B cell (primary cell): Measurements from ENCODE around the gene SHISA3. TPM values are rescaled to one million over a fixed set of nuclear protein-coding genes. Genes with fewer than 3 reads are reported as not detected.

Source experiments
- ATAC-seq: fragments of 200-7000 bp; cut with Tn5 transposase; one replicate; pipeline ENCODE4 v1.10.0; 2021; ENCODE audit warnings: low read depth, mild to moderate bottlenecking, moderate number of reproducible peaks, moderate library complexity
- CTCF ChIA-PET: fragments of 350-600 bp; sonication (Branson Sonifier 250); formaldehyde crosslinking; loops from one replicate; lab custom pipeline; 2021; ENCODE audit warnings: antibody characterized with exemption, inconsistent platforms; lab: Charles Lee
- POLR2A ChIA-PET: fragments of 350-600 bp; sonication (Branson Sonifier 250); formaldehyde crosslinking; loops from one replicate; lab custom pipeline; 2021; ENCODE audit warnings: antibody characterized with exemption; lab: Charles Lee
- DNase-seq: peaks from one replicate; pipeline ENCODE4 v3.0.0; 2013
- H2AFZ ChIP-seq: 2 replicates; pipeline ENCODE4 v1.6.1; 2012; ENCODE audit warnings: mild to moderate bottlenecking, low read depth, low read length; ENCODE audit not compliant: insufficient read depth, poor library complexity, severe bottlenecking
- H3K27ac ChIP-seq, 2 donors: 1 replicate in 1 of 2; 2 replicates in 1 of 2; pipeline ENCODE4 v1.5.1; 2012 to 2013; ENCODE audit warnings: low read length in 2 of 2, mild to moderate bottlenecking in 2 of 2, moderate library complexity in 1 of 2
- H3K27me3 ChIP-seq, 4 experiments: fragments of 200-600 bp in 1 of 4; sonication (generic) in 1 of 4; replicated peaks in 1 of 4; 1 replicate in 2 of 4; 2 replicates in 2 of 4; pipeline versions ENCODE4 v1.6.1 to v1.7.0; 2013 to 2016; ENCODE audit warnings: low read length in 3 of 4, mild to moderate bottlenecking in 2 of 4, mixed read lengths in 1 of 4, moderate library complexity in 1 of 4; ENCODE audit not compliant: insufficient read depth in 4 of 4, control insufficient read depth in 3 of 4; ENCODE audit errors: control extremely low read depth in 1 of 4
- H3K36me3 ChIP-seq, 2 experiments: replicated peaks in 1 of 2; 1 replicate in 1 of 2; 2 replicates in 1 of 2; pipeline versions ENCODE4 v1.6.1 to v1.7.1; 2013; ENCODE audit warnings: low read length in 1 of 2; ENCODE audit not compliant: insufficient read depth in 2 of 2, control insufficient read depth in 1 of 2; ENCODE audit errors: control extremely low read depth in 1 of 2, extremely low read depth in 1 of 2
- H3K4me1 ChIP-seq, 2 donors: fragments of 200-600 bp in 1 of 2; sonication (generic) in 1 of 2; 1 replicate in 1 of 2; 2 replicates in 1 of 2; pipeline versions ENCODE4 v1.5.1 to v1.6.1; 2013 to 2017; ENCODE audit warnings: low read length in 2 of 2; ENCODE audit not compliant: control insufficient read depth in 2 of 2, insufficient read depth in 2 of 2
- H3K4me2 ChIP-seq: replicated peaks from 2 replicates; pipeline ENCODE3; 2012; ENCODE audit warnings: mild to moderate bottlenecking, low read depth, low read length; ENCODE audit not compliant: poor library complexity, severe bottlenecking
- H3K4me3 ChIP-seq, 5 experiments: fragments of 200-600 bp in 1 of 5; sonication (generic) in 1 of 5; 1 replicate in 3 of 5; 2 replicates in 2 of 5; pipeline versions ENCODE4 v1.5.1 to v1.7.0; 2011 to 2016; ENCODE audit warnings: low read length in 4 of 5, mild to moderate bottlenecking in 4 of 5, low read depth in 2 of 5, control low read depth in 1 of 5, moderate library complexity in 1 of 5; ENCODE audit not compliant: insufficient read depth in 1 of 5; ENCODE audit errors: control extremely low read depth in 1 of 5, extremely low read depth in 1 of 5
- H3K79me2 ChIP-seq: fragments of 200-600 bp; sonication (generic); one replicate; pipeline ENCODE4 v1.6.0; 2016; ENCODE audit warnings: low read length; ENCODE audit not compliant: control insufficient read depth, insufficient read depth
- H3K9ac ChIP-seq: fragments of 200-600 bp; sonication (generic); 2 replicates; pipeline ENCODE4 v1.6.1; 2017; ENCODE audit warnings: mild to moderate bottlenecking, low read length, moderate library complexity
- H3K9me3 ChIP-seq, 3 donors: one replicate each; pipeline versions ENCODE4 v1.6.1 to v1.7.1; 2013; ENCODE audit warnings: low read length in 2 of 3; ENCODE audit not compliant: control insufficient read depth in 2 of 3, insufficient read depth in 1 of 3; ENCODE audit errors: control extremely low read depth in 1 of 3
- H4K20me1 ChIP-seq: 2 replicates; pipeline ENCODE4 v1.6.0; 2012; ENCODE audit warnings: mild to moderate bottlenecking, low read length; ENCODE audit not compliant: insufficient read depth, control insufficient read depth, poor library complexity, severe bottlenecking
- H3K27ac Mint-ChIP-seq: one replicate; pipeline ENCODE4 v1.8.0; 2021; ENCODE audit warnings: mixed read lengths
- H3K27me3 Mint-ChIP-seq: one replicate; pipeline ENCODE4 v1.8.0; 2021; ENCODE audit warnings: mixed read lengths
- H3K4me1 Mint-ChIP-seq: one replicate; pipeline ENCODE4 v1.8.0; 2021; ENCODE audit warnings: mixed read lengths
- H3K4me3 Mint-ChIP-seq: one replicate; pipeline ENCODE4 v1.8.0; 2021; ENCODE audit warnings: mixed read lengths
- H3K9me3 Mint-ChIP-seq: one replicate; pipeline ENCODE4 v1.8.0; 2022; ENCODE audit warnings: mixed read lengths; ENCODE audit not compliant: insufficient read depth
- CTCF ChIP-seq: fragments of 200-600 bp; IDR thresholded peaks from one replicate; pipeline ENCODE4 v1.8.0; 2022; ENCODE audit warnings: antibody characterized with exemption, mild to moderate bottlenecking
- EZH2 ChIP-seq: IDR thresholded peaks from 2 replicates; pipeline ENCODE4 v1.6.1; 2012; ENCODE audit warnings: borderline replicate concordance, low read depth, mild to moderate bottlenecking, moderate library complexity, low read length; ENCODE audit not compliant: insufficient read depth, poor library complexity, severe bottlenecking
- WGBS: methylation state at CpG from one replicate; pipeline ENCODE4 v1.1.5; 2013; ENCODE audit warnings: missing lambda C conversion rate; ENCODE audit not compliant: insufficient coverage; 5-methylcytosine and 5-hydroxymethylcytosine counted together
- intact Hi-C: fragments of 100-400 bp; cut with micrococcal nuclease; formaldehyde crosslinking; loops from one replicate; pipeline ENCODE4 v1.10.0; 2022
- polyA plus RNA-seq: library from polyadenylated mRNA; depleted of rRNA; stranded (reverse); fragments of >200 nt; gene quantifications from 2 replicates; pipeline ENCODE4 v1.2.3, GENCODE V29; 2012
- total RNA-seq, 2 donors: library from RNA; stranded (reverse); fragments of 120-200 nt in 1 of 2; gene quantifications; 1 replicate in 1 of 2; 2 replicates in 1 of 2; pipeline versions ENCODE4 v1.2.3 to v1.2.4, GENCODE V29; 2013 to 2022

The SHISA3 gene
- total and polyA plus RNA-seq, 2 donors (not counting 1 experiment from before 2014, with no cell fraction given) = not detected

GRCh38 chr4:42428036-42428435 is 30.7 kb downstream of the SHISA3 start:
- no peak overlapping the region for H3K27ac Mint-ChIP-seq
- Histone ChIP-seq H2AFZ (no peak overlapping the region), H3K27me3 (no peaks in the 10 kb centered on the region), H4K20me1 (no peaks in the 10 kb centered on the region), H3K4me1 (no peaks in the 10 kb centered on the region), H3K4me3 (no peak overlapping the region), H3K27ac (no peak overlapping the region), H3K4me2 (no peak overlapping the region), H3K9ac (no peak overlapping the region), H3K36me3 (peaks cover 16 to 45% of the 10 kb centered on the region in 2 experiments), H3K79me2 (no peaks in the 10 kb centered on the region), H3K9me3 (no peaks in the 10 kb centered on the region)
- H3K27me3 Mint-ChIP-seq = no peaks in the 10 kb centered on the region
- 95% methylated on average over 1 of the region's 2 CpGs for WGBS
- ATAC-seq (no peak), DNase-seq (no peak)
- intact Hi-C loops = no loop called here
- H3K4me3 Mint-ChIP-seq = no peak overlapping the region
- H3K4me1 Mint-ChIP-seq = no peaks in the 10 kb centered on the region
- CTCF ChIA-PET = no interaction called here
- TF ChIP-seq CTCF = no peak
- H3K9me3 Mint-ChIP-seq = no peaks in the 10 kb centered on the region
- POLR2A ChIA-PET = no interaction called here

DNA sequence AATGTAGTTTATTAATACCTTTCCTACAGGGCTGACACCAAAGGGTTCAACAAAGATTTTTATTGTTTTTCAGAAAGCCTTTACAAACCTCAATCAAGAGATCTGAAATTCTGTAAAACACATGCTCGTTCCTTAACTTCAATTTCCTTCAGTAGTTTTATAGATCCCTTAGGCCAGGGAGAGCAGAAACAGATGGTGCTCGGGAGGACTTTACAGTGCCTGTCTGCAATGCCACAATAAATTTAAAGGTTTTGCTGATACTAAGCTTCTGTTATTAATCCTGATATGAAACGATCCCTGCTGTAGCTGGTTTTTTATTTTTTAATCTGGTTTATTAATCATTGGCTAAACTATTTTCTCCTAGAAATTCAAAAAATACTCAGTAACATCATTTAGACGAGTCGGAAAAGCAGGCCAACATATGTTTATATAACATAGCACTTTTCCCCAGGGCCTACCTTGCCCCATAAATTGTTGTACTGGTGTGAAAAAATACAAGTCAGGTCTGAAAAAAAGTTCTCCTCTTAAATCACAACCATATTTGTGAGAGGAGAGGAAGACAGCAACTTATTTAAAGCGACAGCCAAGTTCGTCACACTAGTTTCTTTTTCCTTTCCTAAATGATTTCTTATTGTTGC is 39.8 kb downstream of the SHISA3 start:
- POLR2A ChIA-PET = no interaction called here
- Histone ChIP-seq H3K27me3 (no peaks in the 10 kb centered on the region), H2AFZ (no peak overlapping the region), H4K20me1 (no peaks in the 10 kb centered on the region), H3K4me3 (no peak overlapping the region), H3K4me1 (no peaks in the 10 kb centered on the region), H3K79me2 (no peaks in the 10 kb centered on the region), H3K9ac (no peak overlapping the region), H3K4me2 (no peak overlapping the region), H3K27ac (no peak overlapping the region), H3K9me3 (no peaks in the 10 kb centered on the region), H3K36me3 (peaks cover 1 to 64% of the 10 kb centered on the region in 2 experiments)
- CTCF ChIA-PET = no interaction called here
- no peaks in the 10 kb centered on the region for H3K9me3 Mint-ChIP-seq
- no peaks in the 10 kb centered on the region for H3K4me1 Mint-ChIP-seq
- H3K27ac Mint-ChIP-seq = no peak overlapping the region
- intact Hi-C loops = no loop called here
- H3K4me3 Mint-ChIP-seq = no peak overlapping the region
- no peak for ATAC-seq
- no peaks in the 10 kb centered on the region for H3K27me3 Mint-ChIP-seq
- no CpG with 5 or more reads among the region's 7 CpGs for WGBS
- no peak for TF ChIP-seq CTCF
- TF ChIP-seq EZH2 = no peak
- DNase-seq = no peak
